HEK293T (cell line): ENCODE measurements around the gene MRPL3.

Source experiments
- CTCF ChIA-PET: fragments of 350-600 bp; formaldehyde crosslinking; extraction: SDS; loops from one replicate; lab custom pipeline; 2021; ENCODE audit warnings: antibody characterized with exemption, inconsistent platforms; lab: Yijun Ruan, JAX
- POLR2A ChIA-PET: fragments of 350-600 bp; formaldehyde crosslinking; extraction: SDS; loops from one replicate; lab custom pipeline; 2020; ENCODE audit warnings: antibody characterized with exemption, inconsistent platforms; lab: Yijun Ruan, JAX
- DNase-seq: peaks from one replicate; pipeline ENCODE4 v3.0.0; 2012; ENCODE audit warnings: mixed read lengths; ENCODE audit errors: extremely low spot score
- ARNT ChIP-seq: fragments of 450-650 bp; IDR thresholded peaks from 2 replicates; pipeline ENCODE4 v1.6.1; 2017; ENCODE audit warnings: mild to moderate bottlenecking
- BHLHE40 ChIP-seq: fragments of 450-650 bp; IDR thresholded peaks from 2 replicates; pipeline ENCODE4 v1.6.1; 2016; ENCODE audit warnings: mild to moderate bottlenecking, moderate library complexity, borderline replicate concordance
- CTBP1 ChIP-seq: fragments of 450-650 bp; IDR thresholded peaks from 2 replicates; pipeline ENCODE4 v1.6.1; 2016; ENCODE audit warnings: borderline replicate concordance
- ELF4 ChIP-seq: fragments of 450-650 bp; IDR thresholded peaks from 2 replicates; pipeline ENCODE4 v1.6.1; 2017; ENCODE audit warnings: antibody characterized with exemption
- FOXA1 ChIP-seq: fragments of 450-650 bp; IDR thresholded peaks from 2 replicates; pipeline ENCODE4 v1.6.1; 2016; ENCODE audit warnings: mild to moderate bottlenecking
- FOXK2 ChIP-seq: fragments of 450-650 bp; IDR thresholded peaks from 2 replicates; pipeline ENCODE4 v1.6.1; 2016; ENCODE audit warnings: mild to moderate bottlenecking
- FOXM1 ChIP-seq: fragments of 450-650 bp; IDR thresholded peaks from 2 replicates; pipeline ENCODE4 v1.6.1; 2017; ENCODE audit warnings: mild to moderate bottlenecking, borderline replicate concordance
- HDGF ChIP-seq: fragments of 450-650 bp; IDR thresholded peaks from 2 replicates; pipeline ENCODE4 v1.6.1; 2017; ENCODE audit warnings: antibody characterized with exemption, borderline replicate concordance
- L3MBTL2 ChIP-seq: fragments of 450-650 bp; conservative IDR thresholded peaks from 2 replicates; pipeline ENCODE4 v1.6.1; 2016; ENCODE audit warnings: mild to moderate bottlenecking
- LEF1 ChIP-seq: fragments of 450-650 bp; IDR thresholded peaks from 2 replicates; pipeline ENCODE4 v1.6.1; 2017; ENCODE audit warnings: mild to moderate bottlenecking, borderline replicate concordance
- NFRKB ChIP-seq: fragments of 450-650 bp; IDR thresholded peaks from 2 replicates; pipeline ENCODE4 v1.6.1; 2016; ENCODE audit warnings: mild to moderate bottlenecking, moderate library complexity
- SP1 ChIP-seq: fragments of 450-650 bp; IDR thresholded peaks from 2 replicates; pipeline ENCODE4 v1.6.1; 2017
- SUZ12 ChIP-seq: fragments of 450-650 bp; IDR thresholded peaks from 2 replicates; pipeline ENCODE4 v1.6.1; 2016; ENCODE audit warnings: mild to moderate bottlenecking
- TARDBP ChIP-seq: fragments of 450-650 bp; IDR thresholded peaks from 2 replicates; pipeline ENCODE4 v1.6.1; 2016
- ZNF384 ChIP-seq: fragments of 450-650 bp; IDR thresholded peaks from 2 replicates; pipeline ENCODE4 v1.6.1; 2016
- TF ChIP-seq, protein P1 (sequence below): fragments of 450-650 bp; IDR thresholded peaks from 2 replicates; pipeline ENCODE4 v1.6.1; 2016

Gene MRPL3

GRCh38 chr3:131537531-131537930 lies 34.8 kb upstream of the MRPL3 start:
- POLR2A ChIA-PET: no interaction called here
- DNase-seq: no peak
- CTCF ChIA-PET: no interaction called here
- no peak for TF ChIP-seq FOXK2
- TF ChIP-seq NFRKB: no peak
- TF ChIP-seq FOXM1: no peak
- TF ChIP-seq CTBP1: no peak
- TF ChIP-seq BHLHE40: no peak
- no peak for TF ChIP-seq SP1
- no peak for TF ChIP-seq TARDBP

- DNase-seq: no peak
- ChIA-PET CTCF (no interaction called here), POLR2A (no interaction called here)
- no peak for TF ChIP-seq SUZ12
- no peak for TF ChIP-seq FOXM1
- no peak for TF ChIP-seq CTBP1
- no peak for TF ChIP-seq L3MBTL2
- TF ChIP-seq TARDBP: no peak
- no peak for TF ChIP-seq HDGF
- no peak for TF ChIP-seq FOXA1
- no peak for TF ChIP-seq NFRKB
- TF ChIP-seq FOXK2: no peak
- no peak for TF ChIP-seq ZNF384
- TF ChIP-seq, protein P1, sequence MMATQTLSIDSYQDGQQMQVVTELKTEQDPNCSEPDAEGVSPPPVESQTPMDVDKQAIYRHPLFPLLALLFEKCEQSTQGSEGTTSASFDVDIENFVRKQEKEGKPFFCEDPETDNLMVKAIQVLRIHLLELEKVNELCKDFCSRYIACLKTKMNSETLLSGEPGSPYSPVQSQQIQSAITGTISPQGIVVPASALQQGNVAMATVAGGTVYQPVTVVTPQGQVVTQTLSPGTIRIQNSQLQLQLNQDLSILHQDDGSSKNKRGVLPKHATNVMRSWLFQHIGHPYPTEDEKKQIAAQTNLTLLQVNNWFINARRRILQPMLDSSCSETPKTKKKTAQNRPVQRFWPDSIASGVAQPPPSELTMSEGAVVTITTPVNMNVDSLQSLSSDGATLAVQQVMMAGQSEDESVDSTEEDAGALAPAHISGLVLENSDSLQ: no peak
Observed at GRCh38 chr3:131535596-131535995, 32.8 kb upstream of the MRPL3 start.

DNA sequence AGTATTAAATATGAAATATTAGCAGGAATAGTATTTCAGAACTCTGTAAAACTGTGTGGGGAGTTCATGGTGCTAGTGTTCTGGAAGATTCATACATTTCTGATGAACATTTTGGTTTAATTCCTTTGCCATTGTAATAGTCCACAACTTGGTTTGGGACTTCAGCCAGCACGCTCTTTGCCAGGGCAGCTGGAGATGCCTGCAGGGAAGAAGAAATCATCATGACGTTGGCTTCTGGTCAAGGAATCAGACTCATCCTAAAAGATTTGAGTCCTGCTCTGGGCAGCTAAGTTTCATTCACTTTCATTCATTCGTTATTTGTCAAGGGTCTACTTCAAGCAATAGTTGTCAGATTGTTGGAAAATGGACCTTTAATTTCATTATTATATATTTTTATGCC lies 32.4 kb upstream of the MRPL3 start:
- ChIA-PET CTCF (no interaction called here), POLR2A (no interaction called here)
- DNase-seq: no peak
- TF ChIP-seq L3MBTL2: no peak
- TF ChIP-seq BHLHE40: no peak

- DNase-seq: no peak
- TF ChIP-seq SP1: no peak
- TF ChIP-seq ELF4: no peak
- no peak for TF ChIP-seq CTBP1
- TF ChIP-seq ZNF384: no peak
- TF ChIP-seq LEF1: no peak
- no peak for TF ChIP-seq FOXK2
- no peak for TF ChIP-seq ARNT
- TF ChIP-seq, protein P1: no peak
- no peak for TF ChIP-seq SUZ12
- TF ChIP-seq HDGF: no peak
- TF ChIP-seq L3MBTL2: no peak
- no peak for TF ChIP-seq FOXM1
- TF ChIP-seq BHLHE40: no peak
- TF ChIP-seq TARDBP: no peak
- TF ChIP-seq FOXA1: no peak
- ChIA-PET CTCF (interaction anchor here (0.8 kb wide), 1 partner anchor 40 kb away, joined by 3 read pairs; no protein-coding TSS in a partner anchor), POLR2A (no interaction called here)
Observed at GRCh38 chr3:131532645-131533044, 29.9 kb upstream of the MRPL3 start.

GRCh38 chr3:131530843-131531242 lies 28.1 kb upstream of the MRPL3 start:
- no peak for TF ChIP-seq FOXA1
- TF ChIP-seq CTBP1: no peak
- TF ChIP-seq ARNT: no peak
- no peak for TF ChIP-seq LEF1
- POLR2A ChIA-PET: no interaction called here
- DNase-seq: no peak
- CTCF ChIA-PET: no interaction called here

DNA sequence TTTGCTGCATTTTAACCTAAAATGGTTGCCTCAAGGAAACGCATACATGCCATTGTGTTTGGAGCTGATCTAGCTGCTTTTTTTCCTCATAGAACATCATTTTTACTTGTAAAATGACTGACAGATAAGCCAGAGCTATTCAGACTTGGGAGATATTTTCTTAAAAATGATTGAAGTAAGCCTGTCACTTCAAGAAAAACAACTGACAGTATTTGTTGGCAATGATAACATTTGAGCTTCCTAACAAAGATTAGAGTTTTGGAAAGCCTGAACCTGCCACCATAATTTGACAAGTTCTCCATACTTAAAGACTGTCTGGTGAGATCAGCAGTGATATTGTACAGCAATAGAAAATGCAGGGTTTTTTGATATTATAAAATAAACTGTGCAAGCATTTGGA lies 27.6 kb upstream of the MRPL3 start:
- DNase-seq: no peak
- TF ChIP-seq FOXA1 (no peak), LEF1 (no peak), BHLHE40 (no peak)
- POLR2A ChIA-PET: no interaction called here
- CTCF ChIA-PET: no interaction called here

DNA sequence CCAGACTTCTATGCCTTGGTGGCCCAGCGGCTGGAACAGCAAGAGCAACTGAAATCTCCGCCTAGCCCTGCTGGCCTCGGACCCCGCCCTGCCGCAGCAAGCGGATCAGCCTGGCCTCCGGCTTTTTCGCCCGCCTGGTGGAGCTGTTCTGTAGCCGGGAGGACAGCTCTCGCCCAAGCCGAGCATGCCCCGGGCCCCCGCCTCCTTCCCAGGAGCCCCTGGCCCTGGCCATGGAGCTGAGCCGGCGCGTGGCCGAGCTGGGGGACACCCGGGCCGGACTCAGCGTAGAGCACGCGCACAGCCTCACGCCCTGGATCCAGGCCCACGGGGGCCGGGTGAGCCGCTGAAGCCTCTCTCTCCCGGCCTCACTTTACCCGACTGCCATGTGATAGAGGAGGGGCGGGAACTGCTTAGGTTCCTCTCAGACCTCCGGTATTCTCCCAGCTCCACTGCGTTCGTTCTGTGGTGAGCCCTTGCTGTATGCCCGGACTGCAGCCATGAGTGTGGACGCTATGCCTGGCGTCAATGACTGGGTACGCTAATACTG lies 24.1 kb upstream of the MRPL3 start:
- TF ChIP-seq CTBP1: no peak
- no peak for TF ChIP-seq ELF4
- no peak for TF ChIP-seq FOXA1
- TF ChIP-seq LEF1: no peak
- TF ChIP-seq ZNF384: no peak
- TF ChIP-seq TARDBP: no peak
- POLR2A ChIA-PET: no interaction called here
- CTCF ChIA-PET: no interaction called here
- DNase-seq: no peak

DNA sequence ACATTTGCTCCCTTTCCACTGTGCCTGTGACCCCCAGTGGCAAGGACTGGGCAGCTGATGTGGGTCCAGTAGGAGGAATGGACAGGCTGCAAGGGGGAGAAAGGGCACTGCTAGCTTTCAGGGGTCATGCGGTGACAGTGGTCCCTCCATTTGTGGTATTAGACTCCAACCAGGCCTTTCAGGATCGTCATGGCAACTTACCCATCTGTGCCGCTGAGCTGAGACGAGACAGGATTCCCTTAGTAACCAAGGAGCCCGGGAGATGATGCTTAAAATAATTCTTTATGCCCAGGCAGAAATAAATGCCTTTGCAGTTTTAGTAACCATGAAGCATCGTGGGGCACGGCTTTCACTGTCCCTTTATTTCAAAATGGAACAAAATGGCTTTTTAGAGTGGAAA lies 15.9 kb upstream of the MRPL3 start:
- ChIA-PET CTCF (no interaction called here), POLR2A (no interaction called here)
- TF ChIP-seq ZNF384: no peak
- TF ChIP-seq SUZ12: no peak
- TF ChIP-seq CTBP1: no peak
- TF ChIP-seq L3MBTL2: no peak
- DNase-seq: no peak

DNA sequence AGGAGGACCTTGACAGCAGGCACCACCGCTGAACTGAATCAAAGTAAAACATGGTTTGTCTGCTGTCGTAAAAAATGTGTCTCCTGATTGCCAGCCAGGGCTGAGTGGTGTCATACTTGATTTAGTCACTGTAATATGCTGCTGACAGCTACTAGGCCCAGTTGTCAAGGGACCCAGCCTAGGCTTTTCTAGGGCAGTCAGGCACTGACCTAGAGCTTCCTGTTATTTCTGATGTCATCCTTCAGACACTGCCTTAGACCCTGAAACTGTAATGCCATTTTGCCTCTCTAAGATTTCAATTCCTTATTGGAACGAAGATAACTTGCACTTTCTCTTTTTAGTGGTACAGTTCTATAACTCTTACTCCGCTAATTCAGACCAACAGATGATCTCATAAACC lies 2.6 kb upstream of the MRPL3 start:
- ChIA-PET POLR2A (no interaction called here), CTCF (no interaction called here)
- TF ChIP-seq SP1 (no peak), ZNF384 (no peak), ELF4 (no peak), SUZ12 (no peak), LEF1 (no peak), NFRKB (no peak), FOXM1 (no peak), HDGF (no peak), L3MBTL2 (no peak), CTBP1 (no peak), FOXA1 (no peak), FOXK2 (no peak), BHLHE40 (no peak), ARNT (no peak)
- no peak for DNase-seq
